ENCODE results near the gene PLXNB3.

DNA sequence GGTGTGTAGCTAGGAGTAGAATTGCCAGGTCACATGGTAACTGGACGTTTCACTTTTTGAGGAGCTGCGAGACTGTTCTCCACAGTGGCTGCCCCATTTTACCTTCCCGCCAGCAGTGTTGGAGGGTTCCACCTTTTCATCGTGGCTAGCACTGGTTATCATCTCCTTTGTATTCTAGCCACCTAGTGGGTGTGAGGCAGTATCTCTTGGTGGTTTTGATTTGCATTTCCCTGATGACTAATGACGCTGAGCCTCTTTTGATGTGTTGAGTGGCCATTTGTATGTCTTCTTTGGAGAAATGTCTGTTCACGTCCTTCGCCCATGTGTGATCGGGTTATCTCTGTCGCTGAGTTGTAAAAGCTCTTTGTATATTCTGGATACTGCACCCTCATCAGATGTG lies 28.8 kb upstream of the PLXNB3 start:
- TF ChIP-seq, protein P1, sequence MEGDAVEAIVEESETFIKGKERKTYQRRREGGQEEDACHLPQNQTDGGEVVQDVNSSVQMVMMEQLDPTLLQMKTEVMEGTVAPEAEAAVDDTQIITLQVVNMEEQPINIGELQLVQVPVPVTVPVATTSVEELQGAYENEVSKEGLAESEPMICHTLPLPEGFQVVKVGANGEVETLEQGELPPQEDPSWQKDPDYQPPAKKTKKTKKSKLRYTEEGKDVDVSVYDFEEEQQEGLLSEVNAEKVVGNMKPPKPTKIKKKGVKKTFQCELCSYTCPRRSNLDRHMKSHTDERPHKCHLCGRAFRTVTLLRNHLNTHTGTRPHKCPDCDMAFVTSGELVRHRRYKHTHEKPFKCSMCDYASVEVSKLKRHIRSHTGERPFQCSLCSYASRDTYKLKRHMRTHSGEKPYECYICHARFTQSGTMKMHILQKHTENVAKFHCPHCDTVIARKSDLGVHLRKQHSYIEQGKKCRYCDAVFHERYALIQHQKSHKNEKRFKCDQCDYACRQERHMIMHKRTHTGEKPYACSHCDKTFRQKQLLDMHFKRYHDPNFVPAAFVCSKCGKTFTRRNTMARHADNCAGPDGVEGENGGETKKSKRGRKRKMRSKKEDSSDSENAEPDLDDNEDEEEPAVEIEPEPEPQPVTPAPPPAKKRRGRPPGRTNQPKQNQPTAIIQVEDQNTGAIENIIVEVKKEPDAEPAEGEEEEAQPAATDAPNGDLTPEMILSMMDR (IDR thresholded peaks at IDR 0.05): no peak
- no peak for TF ChIP-seq SIN3A (IDR thresholded peaks at IDR 0.05; ENCODE audit: borderline replicate concordance, insufficient read depth, low read depth, low read length)
- TF ChIP-seq, protein P2, sequence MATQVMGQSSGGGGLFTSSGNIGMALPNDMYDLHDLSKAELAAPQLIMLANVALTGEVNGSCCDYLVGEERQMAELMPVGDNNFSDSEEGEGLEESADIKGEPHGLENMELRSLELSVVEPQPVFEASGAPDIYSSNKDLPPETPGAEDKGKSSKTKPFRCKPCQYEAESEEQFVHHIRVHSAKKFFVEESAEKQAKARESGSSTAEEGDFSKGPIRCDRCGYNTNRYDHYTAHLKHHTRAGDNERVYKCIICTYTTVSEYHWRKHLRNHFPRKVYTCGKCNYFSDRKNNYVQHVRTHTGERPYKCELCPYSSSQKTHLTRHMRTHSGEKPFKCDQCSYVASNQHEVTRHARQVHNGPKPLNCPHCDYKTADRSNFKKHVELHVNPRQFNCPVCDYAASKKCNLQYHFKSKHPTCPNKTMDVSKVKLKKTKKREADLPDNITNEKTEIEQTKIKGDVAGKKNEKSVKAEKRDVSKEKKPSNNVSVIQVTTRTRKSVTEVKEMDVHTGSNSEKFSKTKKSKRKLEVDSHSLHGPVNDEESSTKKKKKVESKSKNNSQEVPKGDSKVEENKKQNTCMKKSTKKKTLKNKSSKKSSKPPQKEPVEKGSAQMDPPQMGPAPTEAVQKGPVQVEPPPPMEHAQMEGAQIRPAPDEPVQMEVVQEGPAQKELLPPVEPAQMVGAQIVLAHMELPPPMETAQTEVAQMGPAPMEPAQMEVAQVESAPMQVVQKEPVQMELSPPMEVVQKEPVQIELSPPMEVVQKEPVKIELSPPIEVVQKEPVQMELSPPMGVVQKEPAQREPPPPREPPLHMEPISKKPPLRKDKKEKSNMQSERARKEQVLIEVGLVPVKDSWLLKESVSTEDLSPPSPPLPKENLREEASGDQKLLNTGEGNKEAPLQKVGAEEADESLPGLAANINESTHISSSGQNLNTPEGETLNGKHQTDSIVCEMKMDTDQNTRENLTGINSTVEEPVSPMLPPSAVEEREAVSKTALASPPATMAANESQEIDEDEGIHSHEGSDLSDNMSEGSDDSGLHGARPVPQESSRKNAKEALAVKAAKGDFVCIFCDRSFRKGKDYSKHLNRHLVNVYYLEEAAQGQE (IDR thresholded peaks at IDR 0.05; ENCODE audit: insufficient read depth in 1 of 2, low read depth in 2 of 2, low read length in 1 of 2): no peak
- no peak for TF ChIP-seq POLR2AphosphoS5 (IDR thresholded peaks at IDR 0.05; ENCODE audit: low read depth, low read length)
